Upper lobe of left lung (tissue), 4 donors: ENCODE results near the gene CACNA1D.

Experiments used
- POLR2A ChIP-seq, 4 donors: fragments of 450-650 bp; IDR thresholded peaks; one replicate each; pipeline ENCODE4 v1.5.1; 2016 to 2017; ENCODE audit warnings: antibody characterized with exemption in 4 of 4, mild to moderate bottlenecking in 2 of 4
- POLR2AphosphoS5 ChIP-seq, 2 donors: sonication (generic); formaldehyde crosslinking; IDR thresholded peaks; one replicate each; pipeline ENCODE4 v1.5.1; 2017; ENCODE audit warnings: antibody characterized with exemption in 2 of 2
- TF ChIP-seq, protein P1 (sequence below), 6 experiments: fragments of 450-650 bp in 4 of 6; fragments of 200-600 bp in 2 of 6; sonication (generic) in 2 of 6; IDR thresholded peaks; one replicate each; pipeline ENCODE4 v1.5.1; 2016 to 2019; ENCODE audit warnings: antibody characterized with exemption in 6 of 6

DNA sequence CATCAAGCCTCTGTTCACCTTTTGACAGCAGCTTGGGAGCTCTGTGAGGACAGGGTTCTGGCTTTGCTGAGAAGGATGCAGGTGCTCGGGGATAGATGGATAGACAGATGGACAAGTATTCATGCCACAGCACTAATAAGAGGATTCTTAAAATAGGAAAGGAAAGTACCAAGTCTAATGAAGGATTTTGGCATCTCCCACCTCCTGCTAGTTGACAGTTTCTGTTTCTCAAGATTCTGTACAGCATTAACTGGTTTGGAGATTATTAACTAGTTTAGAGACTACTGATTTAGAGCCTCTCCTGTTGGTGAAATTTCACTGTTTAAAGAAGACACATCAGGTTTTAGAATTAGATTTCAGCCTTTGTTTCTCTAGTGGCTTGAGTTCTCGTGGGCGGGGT lies 152.3 kb downstream of the CACNA1D start:
- TF ChIP-seq POLR2AphosphoS5 (IDR thresholded peaks at IDR 0.05) = no peak
- TF ChIP-seq, protein P1, sequence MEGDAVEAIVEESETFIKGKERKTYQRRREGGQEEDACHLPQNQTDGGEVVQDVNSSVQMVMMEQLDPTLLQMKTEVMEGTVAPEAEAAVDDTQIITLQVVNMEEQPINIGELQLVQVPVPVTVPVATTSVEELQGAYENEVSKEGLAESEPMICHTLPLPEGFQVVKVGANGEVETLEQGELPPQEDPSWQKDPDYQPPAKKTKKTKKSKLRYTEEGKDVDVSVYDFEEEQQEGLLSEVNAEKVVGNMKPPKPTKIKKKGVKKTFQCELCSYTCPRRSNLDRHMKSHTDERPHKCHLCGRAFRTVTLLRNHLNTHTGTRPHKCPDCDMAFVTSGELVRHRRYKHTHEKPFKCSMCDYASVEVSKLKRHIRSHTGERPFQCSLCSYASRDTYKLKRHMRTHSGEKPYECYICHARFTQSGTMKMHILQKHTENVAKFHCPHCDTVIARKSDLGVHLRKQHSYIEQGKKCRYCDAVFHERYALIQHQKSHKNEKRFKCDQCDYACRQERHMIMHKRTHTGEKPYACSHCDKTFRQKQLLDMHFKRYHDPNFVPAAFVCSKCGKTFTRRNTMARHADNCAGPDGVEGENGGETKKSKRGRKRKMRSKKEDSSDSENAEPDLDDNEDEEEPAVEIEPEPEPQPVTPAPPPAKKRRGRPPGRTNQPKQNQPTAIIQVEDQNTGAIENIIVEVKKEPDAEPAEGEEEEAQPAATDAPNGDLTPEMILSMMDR (IDR thresholded peaks at IDR 0.05) = no peak
- TF ChIP-seq POLR2A (IDR thresholded peaks at IDR 0.05) = no peak
